Astrocyte of the hippocampus (primary cell): ENCODE data around the gene CCNJL.

ENCODE experiments used
- DNase-seq: peaks from one replicate; pipeline ENCODE4 v3.0.0; 2011; ENCODE audit warnings: low read depth, low spot score

Gene CCNJL

DNA sequence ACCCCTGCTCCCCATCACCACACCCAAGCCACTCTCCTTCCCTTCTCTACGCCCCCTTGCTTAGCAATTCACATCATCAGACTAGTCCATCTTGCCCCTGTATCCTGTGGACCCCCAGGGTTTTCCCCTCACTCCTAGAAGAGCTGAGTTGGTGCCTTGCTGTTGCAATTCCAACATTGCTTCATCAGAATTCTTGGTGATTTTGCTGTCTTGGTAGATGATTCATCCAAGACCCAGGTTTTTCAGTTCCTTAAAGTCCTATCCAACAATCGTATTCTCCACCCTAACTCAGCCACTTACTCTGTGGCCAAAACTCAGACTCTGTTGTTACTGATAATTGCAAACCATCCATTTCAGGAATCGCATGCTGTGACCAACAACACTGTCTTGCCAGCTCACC lies 21.4 kb upstream of the CCNJL start:
- peak; percentile 30 for DNase-seq

DNA sequence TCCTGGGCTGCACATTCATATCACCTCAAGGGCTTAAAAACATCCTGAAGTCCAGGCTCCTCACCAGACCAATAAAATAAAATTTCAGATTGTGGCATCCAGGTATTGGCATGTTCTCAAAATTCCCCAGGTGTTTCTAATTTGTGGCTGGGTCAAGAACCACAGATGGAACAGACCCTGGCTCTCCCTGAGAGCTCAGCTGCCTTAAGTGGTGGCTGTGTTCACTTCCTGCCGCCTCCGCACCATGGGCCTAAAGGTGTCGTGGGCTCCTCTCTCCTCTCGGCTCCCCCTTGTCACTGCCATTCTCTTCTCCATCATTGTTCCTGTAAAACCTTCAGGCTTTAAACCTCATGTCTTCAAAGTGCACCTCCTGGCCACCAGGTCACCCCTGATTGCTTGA lies 17.8 kb upstream of the CCNJL start:
- DNase-seq = no peak

DNA sequence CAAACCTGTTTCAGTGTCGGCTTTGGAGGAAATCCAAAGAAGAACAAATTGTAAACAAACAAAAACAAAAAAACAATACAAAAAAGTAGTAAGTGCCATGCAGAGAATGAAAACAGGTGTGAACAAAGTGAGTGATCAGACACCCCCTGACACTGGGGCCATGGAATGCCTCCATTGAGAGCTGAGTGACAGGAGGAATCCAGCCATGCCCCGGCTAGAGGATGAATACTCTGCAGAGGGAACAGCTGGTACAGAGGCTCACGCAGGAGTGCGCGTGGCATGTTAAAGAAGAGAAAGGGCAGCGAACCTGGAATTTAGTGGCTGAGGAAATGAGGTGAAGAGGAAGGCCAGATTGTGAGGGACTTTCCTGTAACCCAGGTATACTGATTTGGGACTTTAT lies 15.5 kb upstream of the CCNJL start:
- DNase-seq = no peak

DNA sequence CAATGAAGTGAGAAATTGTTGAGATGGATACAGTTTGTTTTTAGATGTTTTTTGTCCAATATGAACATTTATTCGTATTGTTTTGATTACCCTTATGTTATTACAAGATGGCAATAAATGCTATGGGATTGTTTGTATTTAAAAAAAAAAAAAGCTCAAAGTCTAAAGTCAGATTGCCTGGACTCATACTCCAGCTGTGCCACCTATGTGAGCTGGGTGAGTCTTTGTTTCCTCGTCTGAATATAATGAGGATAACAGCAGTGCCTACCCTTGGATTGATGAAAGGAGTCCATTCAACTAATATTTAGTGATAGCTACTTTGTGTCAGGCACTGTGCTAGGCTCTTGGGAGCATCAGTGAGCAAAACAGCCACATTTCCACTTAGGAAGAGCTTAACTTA lies 14.6 kb upstream of the CCNJL start:
- DNase-seq = no peak

DNA sequence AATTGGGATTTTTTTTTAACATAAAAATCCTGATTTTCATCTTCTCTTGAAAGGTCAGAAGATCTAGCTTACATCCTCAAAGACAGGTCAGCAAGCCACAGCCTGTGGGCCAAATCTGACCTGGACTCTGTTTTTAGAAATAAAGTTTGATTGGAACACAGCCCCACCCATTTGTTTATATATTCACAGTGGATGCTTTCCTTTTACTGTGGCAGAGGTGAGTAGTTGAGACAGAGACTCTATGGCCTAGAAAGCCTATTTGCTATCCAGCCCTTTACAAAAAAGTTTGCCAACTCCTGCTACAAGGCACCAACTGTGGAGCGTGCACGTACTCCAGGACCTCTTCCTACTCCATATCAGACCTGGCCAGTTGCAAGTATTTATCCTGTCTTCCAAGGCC lies 13.4 kb upstream of the CCNJL start:
- DNase-seq = no peak

DNA sequence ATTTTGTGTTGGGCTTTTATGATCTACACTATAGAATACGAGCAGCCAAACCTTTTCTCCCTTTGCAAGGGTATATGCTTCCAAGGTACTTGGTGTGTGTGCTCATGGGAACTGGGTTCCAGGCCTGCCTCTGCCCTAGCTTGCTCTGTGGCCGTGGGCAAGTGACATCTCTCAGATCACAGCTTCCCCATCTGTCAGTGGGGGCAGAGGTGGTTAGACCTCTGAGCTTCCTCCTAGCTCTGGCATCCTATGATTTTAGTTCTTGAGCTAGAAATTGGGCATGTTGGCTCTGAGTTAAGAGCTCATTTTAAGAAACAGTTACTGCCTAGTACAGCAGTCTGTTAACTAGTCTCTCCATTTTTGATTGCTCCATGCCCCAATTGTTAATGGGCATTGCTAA lies 12.5 kb upstream of the CCNJL start:
- no peak for DNase-seq

DNA sequence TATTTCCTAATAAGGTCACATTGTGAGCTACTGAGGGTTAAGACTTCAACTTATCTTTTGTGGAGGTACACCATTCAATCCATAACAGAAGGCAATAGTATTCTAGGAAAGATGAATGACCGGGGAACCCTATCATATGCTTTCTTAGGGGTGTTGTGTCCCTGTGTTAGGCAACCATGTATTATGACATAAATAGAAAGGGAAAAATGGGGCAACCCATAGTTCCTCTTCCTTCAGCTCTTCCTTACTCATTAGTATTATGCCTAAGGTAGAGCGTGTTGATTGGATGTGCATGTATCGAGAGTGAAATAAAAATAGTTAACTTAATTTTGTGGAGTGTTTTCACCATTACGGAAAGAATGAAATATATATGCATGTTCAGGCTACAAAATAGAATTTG lies 6.0 kb upstream of the CCNJL start:
- no peak for DNase-seq

DNA sequence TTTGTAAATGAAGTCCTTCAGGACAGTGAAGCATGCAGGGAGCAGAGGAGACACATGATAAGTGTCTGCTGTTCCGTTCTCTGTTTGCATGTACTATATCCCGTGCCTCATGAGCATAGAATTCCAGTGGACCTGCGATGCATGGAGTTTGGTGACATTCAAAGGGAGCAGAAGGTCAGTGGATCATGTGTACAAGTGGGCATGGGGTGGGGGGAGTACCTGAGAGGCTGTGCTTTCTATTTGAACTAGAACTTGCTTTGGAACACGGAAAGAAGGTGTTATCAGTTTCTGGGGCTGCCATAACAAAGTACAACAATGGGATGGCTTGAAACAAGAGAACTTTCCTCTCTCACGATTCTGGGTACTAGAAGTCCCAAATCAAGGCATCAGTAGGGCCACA lies 5.1 kb upstream of the CCNJL start:
- DNase-seq = no peak

DNA sequence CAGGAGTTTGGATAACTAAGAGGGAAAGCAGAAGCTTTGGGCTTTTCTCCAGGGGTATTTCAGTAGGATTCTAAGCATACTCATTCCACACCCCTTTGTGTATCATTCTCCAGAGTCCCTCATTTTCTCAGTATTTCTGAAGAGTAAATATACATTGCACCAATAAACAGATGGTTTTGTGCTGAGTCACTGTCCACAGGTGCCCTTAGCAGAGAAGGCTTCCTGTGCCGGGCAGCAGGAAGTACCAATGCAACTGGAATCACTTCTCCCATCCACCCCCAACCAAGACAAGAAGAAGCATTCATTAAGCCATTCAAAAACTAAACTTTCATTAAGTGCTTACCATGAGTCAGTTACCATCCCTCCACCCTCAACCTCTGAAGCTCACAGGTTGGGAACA lies 3.6 kb upstream of the CCNJL start:
- DNase-seq = peak; percentile 56

DNA sequence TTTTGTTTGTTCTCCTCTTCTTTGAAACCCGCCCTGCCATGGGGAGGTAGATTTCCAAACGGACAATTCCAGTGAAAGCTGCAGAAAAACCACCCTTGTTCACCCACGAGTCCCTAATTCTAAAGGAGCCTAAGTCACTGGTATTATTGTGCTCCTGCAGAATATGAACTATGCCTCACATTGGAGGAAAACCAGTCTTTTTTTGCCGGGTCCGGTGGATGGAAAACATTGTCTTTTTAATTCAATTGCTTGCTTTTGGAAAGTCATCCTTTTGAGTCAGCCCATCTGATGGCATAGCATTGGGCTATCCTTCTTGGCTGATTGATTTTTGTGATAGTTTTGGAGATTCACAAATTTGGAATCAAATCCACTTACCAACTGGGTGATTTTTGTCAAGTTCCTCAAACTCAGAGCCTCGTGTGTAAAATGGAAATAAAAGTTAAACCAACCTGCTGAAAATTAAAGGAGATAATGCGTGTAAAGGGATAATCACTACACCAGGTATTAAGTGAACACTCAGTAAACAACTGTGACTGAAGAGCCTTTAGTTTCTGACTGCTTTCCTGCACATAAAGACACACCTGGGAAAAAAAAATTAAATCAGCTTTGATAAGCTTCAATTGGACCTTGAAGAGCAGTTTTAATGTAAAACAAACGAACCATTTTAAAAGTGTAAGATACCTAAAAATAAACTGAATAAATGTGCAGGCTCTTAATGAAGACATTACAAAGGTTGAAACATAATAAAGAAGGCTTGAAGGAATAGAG lies 780 bp upstream of the CCNJL start:
- no peak for DNase-seq

DNA sequence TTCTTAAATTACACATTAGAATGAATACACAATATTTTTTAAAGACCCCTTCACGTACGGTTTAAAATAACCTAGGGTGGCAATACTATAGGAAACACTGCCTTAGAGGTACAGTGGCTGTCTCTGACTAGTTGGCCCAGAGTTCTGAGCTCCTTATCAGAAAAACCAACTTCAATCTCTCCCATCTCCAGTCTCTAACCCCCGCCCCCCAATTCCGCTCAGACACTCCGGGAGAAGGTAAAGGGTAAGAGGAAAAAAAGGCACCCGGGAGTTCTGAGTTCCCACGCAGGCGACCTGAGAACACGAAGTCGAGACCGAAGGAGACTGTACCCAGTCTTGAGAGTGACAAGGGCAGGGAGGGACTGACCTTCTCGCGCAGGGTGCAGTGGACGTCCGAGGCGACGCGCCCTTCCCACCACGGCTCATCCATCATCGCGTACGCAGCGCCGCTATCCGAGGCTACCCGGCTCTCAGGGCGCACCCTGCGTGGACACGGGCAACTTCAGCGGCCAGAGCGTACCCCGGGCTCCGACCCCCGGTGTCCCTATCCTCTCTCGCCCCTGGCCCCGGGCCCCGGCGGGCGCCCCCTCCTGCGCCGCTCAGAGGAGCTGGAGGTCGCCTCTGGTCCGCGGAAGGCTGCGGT lies 752 bp downstream of the CCNJL start:
- peak; percentile 52 for DNase-seq

DNA sequence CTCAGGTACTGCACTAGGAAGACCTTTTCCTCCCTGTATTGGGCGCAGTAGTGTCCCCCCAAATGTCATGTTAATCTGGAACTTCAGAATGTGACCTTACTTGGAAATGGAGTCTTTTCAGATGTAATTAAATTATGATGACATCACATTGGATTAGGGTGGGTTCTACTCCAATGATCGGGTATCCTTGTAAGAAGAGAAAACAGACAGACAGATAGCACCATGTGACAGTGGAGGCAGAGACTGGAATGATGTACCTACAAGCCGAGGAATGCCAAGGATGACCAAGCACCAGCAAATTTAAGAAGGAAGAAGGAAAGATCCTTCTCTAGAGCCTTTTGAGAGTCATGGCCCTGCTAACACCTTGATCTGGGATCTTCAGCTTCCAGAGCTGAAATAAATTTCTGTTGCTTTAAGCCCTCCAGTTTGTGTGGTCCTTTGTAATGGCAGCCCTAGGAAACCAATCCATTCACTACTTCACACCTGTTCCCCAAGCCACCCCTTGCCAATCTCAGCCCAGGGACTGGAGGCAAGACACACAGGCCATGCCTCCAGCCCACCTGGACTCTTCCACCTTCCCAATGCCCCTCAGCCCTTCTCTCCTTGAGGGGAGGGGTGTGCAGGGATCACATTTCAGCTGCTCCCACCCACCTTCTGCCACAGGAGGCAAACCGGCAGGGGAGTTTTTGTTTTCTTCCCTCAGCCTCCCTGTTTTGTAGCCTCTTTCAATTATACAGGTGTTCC lies 1.6 kb downstream of the CCNJL start:
- no peak for DNase-seq

DNA sequence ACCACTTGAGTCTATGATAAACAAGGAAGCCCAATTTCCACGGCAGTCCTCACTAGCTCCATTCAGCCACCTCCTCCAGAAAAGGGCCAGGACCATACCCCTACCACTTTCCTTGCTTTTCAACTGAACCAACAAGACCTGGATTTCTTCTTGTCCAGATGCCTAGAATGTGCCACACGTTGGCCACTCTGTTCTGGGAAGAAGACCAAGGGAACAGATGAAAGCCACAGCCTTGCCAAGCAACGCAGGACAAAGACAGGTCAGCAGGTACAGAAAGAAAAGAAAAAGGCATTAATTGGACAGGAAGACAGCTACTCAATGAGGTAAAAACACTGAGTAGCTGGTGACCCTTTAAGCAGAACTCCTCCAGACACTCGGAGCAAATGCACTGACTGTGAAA lies 2.2 kb downstream of the CCNJL start:
- no peak for DNase-seq

DNA sequence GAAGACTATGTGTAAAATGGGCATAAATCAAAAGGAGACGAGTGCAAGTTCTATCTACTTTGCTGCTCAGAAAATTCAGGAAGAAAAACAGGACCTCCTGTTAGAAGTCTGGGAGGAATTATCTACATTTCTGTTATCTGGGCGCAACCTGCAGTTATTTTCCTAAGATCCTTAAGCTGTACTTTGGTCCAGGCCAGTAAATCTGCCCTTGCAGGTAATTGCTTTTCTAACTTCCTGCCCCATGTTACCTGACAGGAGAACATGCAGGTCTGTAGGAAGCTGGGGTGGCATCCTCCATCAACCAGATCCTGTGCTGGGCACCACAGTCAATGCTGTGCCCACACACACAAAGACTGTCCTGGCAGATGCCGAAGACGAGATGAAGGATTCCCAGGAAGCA lies 5.7 kb downstream of the CCNJL start:
- DNase-seq = no peak

DNA sequence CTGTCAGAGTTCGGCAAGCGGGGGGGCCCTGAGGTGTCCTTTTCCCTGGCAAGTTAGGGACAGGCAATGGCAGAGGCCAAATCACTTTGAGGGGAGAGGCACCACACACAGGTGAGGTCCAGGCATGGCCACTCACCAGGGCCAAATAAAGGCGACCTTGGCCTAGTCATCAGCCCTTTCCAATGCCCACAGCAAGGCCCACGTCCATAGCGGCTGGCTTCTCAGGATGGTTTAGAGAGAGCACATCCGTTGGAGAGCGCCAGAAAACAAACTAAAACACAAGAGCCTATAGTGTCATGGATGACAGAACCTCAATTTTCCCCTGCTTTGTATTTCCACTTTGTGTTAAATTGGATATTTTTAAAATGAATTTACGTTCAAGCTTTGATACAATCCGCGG lies 7.0 kb downstream of the CCNJL start:
- DNase-seq = no peak

DNA sequence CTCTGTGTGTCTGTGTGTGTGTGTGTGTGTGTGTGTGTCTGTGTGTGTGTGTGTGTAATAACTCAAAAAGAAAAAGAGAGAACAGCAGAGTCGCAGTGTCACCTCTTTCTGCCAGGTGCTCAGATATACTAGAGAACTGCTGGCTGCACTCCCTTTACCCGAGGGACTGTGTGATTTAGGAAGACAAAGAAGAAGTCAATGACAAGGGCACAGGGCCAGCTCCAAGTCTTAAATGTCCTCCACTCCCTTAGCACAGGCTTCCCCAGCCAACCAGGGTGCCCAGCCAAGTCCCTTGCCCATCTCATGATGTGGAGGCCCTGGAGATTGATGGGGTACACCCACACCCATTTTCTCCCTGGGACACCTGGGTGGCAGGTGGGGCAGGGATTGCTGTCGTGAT lies 8.7 kb downstream of the CCNJL start:
- DNase-seq = no peak

DNA sequence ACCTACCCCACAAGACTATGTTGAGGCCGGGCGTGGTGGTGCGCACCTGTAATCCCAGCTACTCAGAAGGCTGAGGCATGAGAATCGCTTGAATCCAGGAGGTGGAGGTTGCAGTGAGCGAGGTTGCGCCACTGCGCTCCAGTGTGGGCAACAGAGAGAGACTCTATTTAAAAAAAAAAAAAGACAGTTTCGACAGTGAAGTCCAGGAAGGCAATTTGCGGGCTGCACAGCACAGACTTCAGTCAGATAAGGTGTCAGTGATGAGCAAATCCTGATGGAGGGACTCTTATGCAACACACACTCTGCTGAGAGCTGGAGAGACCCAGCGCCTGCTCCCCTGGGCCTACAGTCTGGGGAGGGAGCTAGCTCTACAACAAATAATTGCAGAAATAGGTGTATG lies 14.2 kb downstream of the CCNJL start:
- DNase-seq = no peak

DNA sequence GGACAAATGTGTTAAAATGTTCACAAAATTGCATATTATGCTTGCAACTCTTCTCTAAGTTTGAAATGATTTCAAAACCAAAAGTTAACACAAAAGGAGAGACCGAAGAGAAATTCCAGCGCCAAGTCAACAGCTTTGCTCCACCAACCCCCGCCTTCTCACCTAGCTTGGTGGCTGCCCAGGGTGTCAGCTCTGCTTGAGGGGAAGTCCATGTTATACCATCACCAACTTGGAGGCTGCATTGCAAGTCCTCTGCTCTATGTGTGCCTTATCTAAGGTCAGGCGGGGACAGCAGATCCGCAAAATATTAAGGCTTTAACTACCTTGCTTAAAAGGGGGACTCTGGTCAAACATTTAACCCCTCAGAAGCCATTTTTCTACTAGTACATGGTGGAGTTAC lies 14.6 kb downstream of the CCNJL start:
- no peak for DNase-seq

DNA sequence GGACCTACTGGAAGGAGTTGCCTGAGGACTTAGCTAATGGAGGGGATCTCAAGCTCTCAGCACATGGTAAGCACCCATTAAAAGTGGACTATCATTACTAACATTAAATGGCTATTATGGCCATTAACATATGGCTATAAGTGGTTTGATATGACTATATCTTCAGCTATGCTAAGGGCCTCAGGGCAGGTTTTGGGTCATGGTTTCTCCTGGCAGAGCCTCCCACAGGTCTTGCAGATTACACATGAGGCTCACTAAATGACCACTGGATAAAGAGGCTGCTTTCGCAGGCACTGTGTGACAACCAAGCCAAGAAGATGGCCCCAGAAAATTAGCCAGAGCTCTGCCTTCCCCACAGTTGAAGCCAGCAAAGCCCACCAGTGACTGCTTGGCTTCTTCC lies 15.4 kb downstream of the CCNJL start:
- no peak for DNase-seq

DNA sequence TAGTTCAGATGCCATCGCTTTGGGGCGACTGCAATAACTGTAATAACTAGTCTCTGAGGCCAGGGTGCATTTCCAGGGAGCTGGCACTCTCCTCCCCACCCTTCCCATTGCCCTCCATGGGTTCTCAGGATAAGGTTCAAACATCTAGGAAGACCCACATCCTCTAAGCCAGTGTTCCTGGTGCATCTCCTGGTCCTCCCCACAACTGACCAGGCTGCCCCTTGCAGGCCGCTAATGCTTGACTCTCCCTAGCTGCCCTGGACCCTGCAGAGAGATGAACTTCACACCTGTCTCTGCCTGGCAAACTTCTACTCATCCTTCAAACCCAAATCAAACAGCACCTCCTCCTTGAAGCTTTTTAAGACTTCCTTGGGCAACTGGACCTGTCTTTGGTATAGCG lies 15.9 kb downstream of the CCNJL start:
- DNase-seq = no peak

DNA sequence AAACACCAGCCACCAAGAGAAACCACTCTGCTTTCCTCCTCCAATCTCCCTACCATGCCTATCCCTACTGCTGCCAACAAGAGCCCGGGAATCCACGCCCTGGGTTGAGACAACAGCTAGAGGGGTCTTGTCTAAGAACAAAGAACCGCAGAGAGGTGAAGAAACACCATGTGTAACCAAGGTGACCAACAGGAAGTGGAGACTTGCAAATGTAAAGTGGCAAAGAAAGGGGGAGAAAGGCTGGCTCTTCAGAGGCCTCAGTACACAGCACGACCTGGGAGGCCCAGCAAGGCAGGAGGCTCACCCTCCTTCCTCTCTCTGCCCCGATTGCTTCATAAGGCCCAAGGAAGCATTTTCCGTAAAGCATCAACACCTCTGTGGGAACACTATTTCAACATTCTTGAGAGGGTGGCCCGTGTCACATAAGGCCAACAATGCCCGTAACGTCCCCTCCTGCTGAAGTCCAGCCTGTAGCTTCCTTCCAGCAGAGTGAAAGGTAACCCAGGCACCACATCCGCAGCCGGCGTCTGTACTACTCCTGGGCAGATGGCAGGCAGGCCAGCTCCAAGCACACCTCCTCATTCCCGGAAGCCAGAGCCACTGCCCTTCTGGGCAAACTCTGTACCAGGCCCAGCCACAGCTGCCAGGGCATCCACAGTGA lies 18.3 kb downstream of the CCNJL start:
- DNase-seq = peak; percentile 35

DNA sequence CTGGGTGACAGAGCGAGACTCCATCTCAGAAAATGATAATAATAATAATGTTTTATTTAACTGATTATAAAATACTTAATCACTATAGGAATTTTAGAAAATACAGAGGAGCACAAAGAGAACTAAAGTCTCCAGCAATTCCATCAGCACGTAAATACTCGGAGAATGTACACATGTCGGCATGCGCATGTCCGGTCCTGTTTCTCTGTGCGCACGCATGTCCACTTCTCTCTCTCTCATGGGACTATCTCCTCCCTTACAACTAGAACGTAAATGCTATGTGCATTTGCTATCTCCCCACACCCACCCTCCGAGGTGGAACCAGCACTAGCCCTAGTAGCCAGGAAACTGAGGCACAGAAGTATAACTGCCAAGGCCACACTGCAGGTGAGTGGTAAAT lies 19.0 kb downstream of the CCNJL start:
- no peak for DNase-seq
